Measurements from ENCODE around the gene HDX. TPM values are rescaled to one million over a fixed set of nuclear protein-coding genes. Genes with fewer than 3 reads are reported as not detected.

The HDX gene
- total and polyA plus RNA-seq, 2 of the 13 experiments (the other 11 are each of a cell fraction or from before 2014, with no cell fraction given), result 0.20 TPM; not detected in 1

GRCh38 chrX:84320023-84320422 lies 182.2 kb downstream of the HDX start:
- Histone ChIP-seq H3K9ac (ENCODE audit: insufficient read depth, low read depth, low read length) (no peak overlapping the region), H3K4me3 (replicated peaks in 1 of 3; ENCODE audit: insufficient read depth in 1 of 3, low read depth in 2 of 3, low read length in 3 of 3) (no peak overlapping the region), H3K4me2 (ENCODE audit: low read depth, low read length) (no peak overlapping the region), H4K20me1 (ENCODE audit: insufficient read depth, low read length) (no peaks in the 10 kb centered on the region), H3K4me1 (ENCODE audit: insufficient read depth, low read length) (no peaks in the 10 kb centered on the region), H3K27ac (ENCODE audit: extremely low read length, insufficient read depth, low read length) (no peak overlapping the region), H3K36me3 (replicated peaks in 1 of 2; ENCODE audit: control insufficient read depth in 1 of 2, insufficient read depth in 2 of 2, low read length in 2 of 2) (no peaks in the 10 kb centered on the region), H2AFZ (ENCODE audit: low read length) (no peak overlapping the region), H3K27me3 (ENCODE audit: control insufficient read depth in 1 of 2, insufficient read depth in 2 of 2, low read length in 2 of 2) (no peaks in the 10 kb centered on the region), H3K79me2 (ENCODE audit: insufficient read depth, low read length) (no peaks in the 10 kb centered on the region), H3K9me3 (ENCODE audit: low read length) (no peaks in the 10 kb centered on the region)
- no peak for FAIRE-seq
- ChIA-PET CTCF (ENCODE audit: low intra/inter-chr PET ratio, low total read pairs) (no interaction called here), POLR2A (no interaction called here)
- intact Hi-C loops (cut with micrococcal nuclease; ENCODE audit: unreplicated experiment) (no loop called here), in situ Hi-C loops (cut with HindIII; ENCODE audit: extremely low pct_ligation_motif_present, low pct_unique_long_range_greater_than_20kb) (no loop called here)
- 0% methylated on average over 3 of the region's 3 CpGs for WGBS (ENCODE audit: low lambda C conversion rate)
- ATAC-seq, result no peak
- no peak for DNase-seq (ENCODE audit: low spot score)
- TF ChIP-seq MAFK (conservative IDR thresholded peaks at IDR 0.05 in 1 of 2, IDR thresholded peaks at IDR 0.05 in 1 of 2; ENCODE audit: low read length in 2 of 2), result peak in 1 of 2 experiments; percentile 51; a peak in 2 of 4 replicates
- no peak for TF ChIP-seq CHD4 (IDR thresholded peaks at IDR 0.05; ENCODE audit: borderline replicate concordance, low read length)
- 0 out of 2 replicates have a peak, but pooled peaks have one; percentile 15 for TF ChIP-seq MAFF (IDR thresholded peaks at IDR 0.05; ENCODE audit: low read depth, low read length)
- TF ChIP-seq NR2F6 (IDR thresholded peaks at IDR 0.05), result no peak
- no peak for TF ChIP-seq NR2F6 (CRISPR knock-in tag; IDR thresholded peaks at IDR 0.05)
- BruUV-seq (replicated peaks), result no TSS peak

- H3K4me1 ChIP-seq (ENCODE audit: insufficient read depth, low read length), result no peaks in the 10 kb centered on the region
- no peaks in the 10 kb centered on the region for H4K20me1 ChIP-seq (ENCODE audit: insufficient read depth, low read length)
- in situ Hi-C loops (cut with HindIII; ENCODE audit: extremely low pct_ligation_motif_present, low pct_unique_long_range_greater_than_20kb) (no loop called here), intact Hi-C loops (cut with micrococcal nuclease; ENCODE audit: unreplicated experiment) (no loop called here)
- ATAC-seq, result no peak
- CTCF ChIA-PET (ENCODE audit: low intra/inter-chr PET ratio, low total read pairs), result no interaction called here
- no peak overlapping the region for H2AFZ ChIP-seq (ENCODE audit: low read length)
- no peak for FAIRE-seq
- no TSS peak for BruUV-seq (replicated peaks)
- TF ChIP-seq ZNF280B (CRISPR knock-in tag; IDR thresholded peaks at IDR 0.05; ENCODE audit: borderline replicate concordance) (no peak), SATB2 (CRISPR knock-in tag; IDR thresholded peaks at IDR 0.05) (no peak), NFATC3 (CRISPR knock-in tag; IDR thresholded peaks at IDR 0.05) (no peak), HOXD1 (CRISPR knock-in tag; IDR thresholded peaks at IDR 0.05) (no peak), TOPORS (CRISPR knock-in tag; IDR thresholded peaks at IDR 0.05) (no peak), GTF2F1 (IDR thresholded peaks at IDR 0.05; ENCODE audit: low read length) (no peak), PRMT3 (CRISPR knock-in tag; IDR thresholded peaks at IDR 0.05; ENCODE audit: borderline replicate concordance, low read depth) (no peak), GMEB1 (CRISPR knock-in tag; IDR thresholded peaks at IDR 0.05; ENCODE audit: borderline replicate concordance) (no peak), ZNF350 (CRISPR knock-in tag; IDR thresholded peaks at IDR 0.05; ENCODE audit: borderline replicate concordance, low read depth) (no peak), RFXAP (CRISPR knock-in tag; IDR thresholded peaks at IDR 0.05; ENCODE audit: borderline replicate concordance) (no peak), SNAPC2 (CRISPR knock-in tag; IDR thresholded peaks at IDR 0.05) (no peak), ZNF207 (IDR thresholded peaks at IDR 0.05; ENCODE audit: borderline replicate concordance) (no peak), CHD2 (IDR thresholded peaks at IDR 0.05; ENCODE audit: low read depth, low read length) (no peak)
- H3K9me3 ChIP-seq (ENCODE audit: low read length), result no peaks in the 10 kb centered on the region
- H3K27ac ChIP-seq (ENCODE audit: extremely low read length, insufficient read depth, low read length), result no peak overlapping the region
- no peaks in the 10 kb centered on the region for H3K27me3 ChIP-seq (ENCODE audit: control insufficient read depth in 1 of 2, insufficient read depth in 2 of 2, low read length in 2 of 2)
- POLR2A ChIA-PET, result no interaction called here
- no peak overlapping the region for H3K4me3 ChIP-seq (replicated peaks in 1 of 3; ENCODE audit: insufficient read depth in 1 of 3, low read depth in 2 of 3, low read length in 3 of 3)
- H3K36me3 ChIP-seq (replicated peaks in 1 of 2; ENCODE audit: control insufficient read depth in 1 of 2, insufficient read depth in 2 of 2, low read length in 2 of 2), result no peaks in the 10 kb centered on the region
- no peaks in the 10 kb centered on the region for H3K79me2 ChIP-seq (ENCODE audit: insufficient read depth, low read length)
- WGBS (ENCODE audit: low lambda C conversion rate), result 0% methylated on average over 1 of the region's 1 CpG
- no peak overlapping the region for H3K9ac ChIP-seq (ENCODE audit: insufficient read depth, low read depth, low read length)
- no peak for DNase-seq (ENCODE audit: low spot score)
- no peak overlapping the region for H3K4me2 ChIP-seq (ENCODE audit: low read depth, low read length)
Observed at GRCh38 chrX:84318661-84319060, 183.6 kb downstream of the HDX start.
